ENCODE results near the gene FLYWCH2.
A peak's percentile ranks its signal among the peaks of the same experiment; 100 is the strongest.

FLYWCH2 gene, protein sequence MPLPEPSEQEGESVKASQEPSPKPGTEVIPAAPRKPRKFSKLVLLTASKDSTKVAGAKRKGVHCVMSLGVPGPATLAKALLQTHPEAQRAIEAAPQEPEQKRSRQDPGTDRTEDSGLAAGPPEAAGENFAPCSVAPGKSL

DNA sequence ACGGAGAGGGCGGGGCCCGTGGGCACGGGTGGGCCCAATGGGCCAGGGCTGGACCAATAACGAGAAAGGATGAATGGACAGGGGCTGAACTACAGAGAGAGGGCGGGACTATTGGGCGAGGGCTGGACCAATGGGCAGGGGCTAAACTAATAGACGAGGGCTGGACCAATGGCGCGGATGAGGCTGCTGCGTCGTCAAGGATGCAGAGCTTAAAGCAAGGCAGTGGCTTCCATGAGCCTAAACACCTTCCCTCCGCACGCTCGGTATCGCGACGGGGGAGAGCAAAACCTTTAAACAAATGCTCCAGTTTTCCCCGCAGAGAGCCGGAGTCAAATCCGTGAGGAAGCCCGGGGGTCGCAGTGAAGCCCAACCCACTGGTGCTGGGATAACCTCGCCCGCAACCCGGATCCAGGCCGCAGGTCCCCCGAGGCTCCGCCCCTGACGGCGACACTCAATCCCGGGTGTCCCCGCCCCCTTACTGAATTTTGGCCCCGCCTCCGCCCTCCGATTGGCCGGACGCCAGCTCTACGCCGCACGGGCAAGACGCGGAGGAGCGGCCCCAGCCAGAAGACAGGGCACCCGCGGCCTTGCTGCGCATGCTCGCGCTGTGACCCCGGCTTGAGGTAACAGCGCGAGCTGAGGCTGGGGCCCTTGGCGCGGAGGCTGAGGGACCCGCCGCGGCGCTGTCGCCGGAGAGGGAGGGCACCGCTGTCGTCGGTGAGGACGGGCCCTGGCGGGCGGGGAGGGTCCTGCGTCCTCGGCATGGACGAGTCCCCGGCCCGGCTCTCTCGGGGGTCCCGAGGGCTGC lies at the start of gene FLYWCH2:
FLYWCH2 (plus strand) TSS at position 566 of the 808 bp plus-strand sequence. CDS start 13,235 bp downstream, outside the sequence.
- DNase-seq: peak; percentile 92

- no peak for DNase-seq
These were observed 49.2 kb upstream of the FLYWCH2 start for GRCh38 chr16:2833776-2834175.

DNA sequence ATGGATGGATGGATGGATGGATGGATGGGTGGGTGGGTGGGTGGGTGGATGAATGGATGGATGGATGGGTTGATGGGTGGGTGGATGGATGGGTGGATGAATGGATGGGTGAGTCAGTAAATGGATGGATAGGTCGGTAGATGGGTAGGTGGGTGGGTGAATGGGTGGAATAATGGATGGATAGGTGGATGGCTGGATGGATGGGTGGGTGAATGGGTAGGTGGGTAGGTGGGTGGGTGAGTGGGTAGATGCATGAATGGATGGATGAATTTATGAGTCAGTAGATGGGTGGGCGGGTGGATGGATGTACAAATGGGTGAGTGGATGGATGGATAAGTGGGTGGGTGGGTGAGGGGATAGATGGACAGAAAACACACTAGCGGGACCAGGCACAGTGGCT lies 48.0 kb upstream of the FLYWCH2 start:
- DNase-seq: no peak

GRCh38 chr16:2835638-2836493 lies 47.1 kb upstream of the FLYWCH2 start:
- no peak for DNase-seq

DNA sequence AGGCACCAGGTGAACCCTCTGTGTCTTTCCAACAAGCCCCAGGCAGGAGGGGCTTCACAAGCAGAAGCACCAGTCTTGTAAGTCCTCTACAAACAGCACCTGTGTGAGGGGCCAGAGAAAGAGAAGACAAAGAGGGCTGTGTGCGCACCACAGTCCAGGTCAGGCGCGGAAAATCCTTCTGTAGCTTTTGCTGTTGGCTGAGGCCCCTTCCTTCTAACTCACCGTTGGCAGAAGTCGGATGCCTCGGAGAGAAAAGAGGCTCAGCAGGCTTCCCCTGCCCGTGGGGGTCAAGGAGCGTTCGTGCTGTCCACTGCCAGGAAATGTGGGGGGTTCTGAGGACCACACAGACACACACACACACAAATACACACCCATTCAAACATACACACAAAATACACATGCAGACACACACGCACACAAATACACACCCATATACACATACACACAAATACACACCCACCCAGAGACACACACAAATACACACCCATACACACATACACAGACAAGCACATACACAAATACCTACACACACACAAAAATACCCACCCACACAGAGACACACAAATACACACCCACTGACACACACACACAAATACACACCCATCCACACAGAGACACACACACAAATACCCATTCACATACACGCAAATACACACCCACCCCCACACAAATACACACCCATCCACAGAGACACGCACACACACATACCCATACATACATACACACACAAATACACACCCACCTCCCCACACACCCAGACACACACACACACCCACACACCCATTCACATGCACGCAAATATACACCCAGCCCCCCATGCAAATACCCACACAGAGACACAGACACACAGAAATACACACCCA lies 46.1 kb upstream of the FLYWCH2 start:
- no peak for DNase-seq

- DNase-seq: no peak
These were observed 44.1 kb upstream of the FLYWCH2 start for GRCh38 chr16:2838928-2839327.

DNA sequence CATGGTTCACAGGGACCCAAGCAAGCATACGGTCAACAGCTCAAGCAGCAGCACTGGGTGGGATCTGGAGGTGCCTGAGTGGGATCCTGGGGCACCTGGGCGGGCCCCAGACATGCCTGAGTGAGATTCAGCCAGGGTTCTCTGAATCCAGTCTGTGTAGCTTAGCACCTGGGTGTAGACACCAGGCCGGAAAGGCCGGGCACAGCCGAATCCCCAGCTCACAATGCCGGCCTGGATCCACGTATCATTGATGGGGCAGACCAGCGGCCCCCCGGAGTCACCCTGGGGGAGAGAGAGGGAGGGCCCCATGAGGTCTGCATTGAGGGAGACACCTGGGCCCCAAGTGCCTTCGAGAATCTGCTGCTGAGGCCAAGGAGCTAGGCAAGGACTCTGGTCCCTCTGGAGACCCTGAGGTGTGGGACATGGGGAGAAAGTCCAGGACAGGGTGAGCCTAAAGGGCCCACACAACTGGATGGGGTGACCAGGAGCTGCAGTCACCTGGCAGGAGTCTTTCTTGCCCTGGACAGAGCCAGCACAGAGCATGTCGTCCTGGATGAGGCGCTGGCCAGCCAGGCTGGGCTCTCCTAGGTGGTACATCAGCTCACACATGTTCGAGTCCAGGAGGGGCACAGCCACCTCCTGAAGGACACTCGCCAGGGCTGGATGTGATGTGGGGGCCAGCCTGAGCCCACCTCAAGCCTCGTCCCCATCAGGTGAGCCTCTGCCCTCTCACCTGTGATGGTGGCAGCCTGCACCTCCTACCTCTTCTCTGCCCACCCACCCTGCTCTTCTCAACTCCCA lies 43.2 kb upstream of the FLYWCH2 start:
- no peak for DNase-seq

DNA sequence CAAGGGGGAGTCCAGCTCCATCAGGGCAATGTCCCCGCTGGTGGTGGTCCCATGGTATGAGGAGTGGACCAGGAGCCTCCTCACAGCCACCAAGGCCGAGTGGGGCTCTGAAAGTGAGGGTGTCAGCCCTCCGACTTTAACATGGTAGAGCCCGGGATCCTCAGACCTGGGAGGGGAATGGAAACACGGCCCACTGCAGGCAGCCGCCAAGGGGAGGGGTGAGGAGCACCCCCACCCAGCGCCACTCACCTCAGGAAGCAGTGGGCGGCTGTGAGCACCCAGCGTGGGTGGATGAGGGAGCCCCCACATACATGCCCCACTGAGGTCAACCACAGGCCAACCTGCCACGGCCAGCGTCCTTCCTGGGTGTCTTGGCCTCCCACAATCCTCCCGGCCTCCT lies 42.1 kb upstream of the FLYWCH2 start:
- no peak for DNase-seq

- no peak for DNase-seq
These were observed 41.2 kb upstream of the FLYWCH2 start for GRCh38 chr16:2841606-2842339.

GRCh38 chr16:2842340-2843000 lies 40.5 kb upstream of the FLYWCH2 start:
- no peak for DNase-seq

DNA sequence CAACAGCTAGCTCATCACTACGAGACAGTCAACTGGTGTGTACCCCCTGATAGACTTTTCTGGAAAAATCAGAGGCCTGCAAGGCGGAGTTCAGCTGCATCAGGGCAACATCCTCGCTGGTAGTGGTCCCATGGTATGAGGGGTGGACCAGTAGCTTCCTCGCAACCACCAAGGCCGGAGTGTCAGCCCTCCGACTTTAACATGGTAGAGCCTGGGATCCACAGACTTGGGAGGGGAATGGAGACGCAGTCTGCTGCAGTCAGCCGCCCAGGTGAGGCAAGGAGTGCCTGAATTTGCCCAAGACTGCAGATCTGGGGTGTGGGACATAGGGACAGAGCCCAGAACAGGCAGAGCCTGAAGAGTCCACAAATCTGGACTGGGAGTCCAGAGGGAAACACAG lies 39.5 kb upstream of the FLYWCH2 start:
- no peak for DNase-seq

DNA sequence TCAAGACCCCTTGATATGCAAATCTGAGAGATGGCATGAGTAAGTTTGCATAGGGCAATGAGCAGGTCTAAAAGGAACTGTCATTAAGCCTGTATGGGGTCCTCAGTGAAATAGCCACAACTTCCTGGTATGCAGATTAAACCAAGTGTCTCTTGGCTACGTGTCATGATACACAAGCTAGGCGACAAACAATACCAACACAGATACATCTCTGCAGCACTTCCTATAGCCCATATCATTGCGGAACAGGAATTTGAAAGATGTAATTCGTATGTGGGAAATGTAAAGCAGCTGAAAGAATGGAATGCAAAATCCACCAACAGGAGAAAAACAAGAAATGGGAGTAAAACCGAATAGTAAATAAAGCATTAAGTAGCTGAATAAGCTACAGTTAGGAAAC lies 37.9 kb upstream of the FLYWCH2 start:
- DNase-seq: no peak

DNA sequence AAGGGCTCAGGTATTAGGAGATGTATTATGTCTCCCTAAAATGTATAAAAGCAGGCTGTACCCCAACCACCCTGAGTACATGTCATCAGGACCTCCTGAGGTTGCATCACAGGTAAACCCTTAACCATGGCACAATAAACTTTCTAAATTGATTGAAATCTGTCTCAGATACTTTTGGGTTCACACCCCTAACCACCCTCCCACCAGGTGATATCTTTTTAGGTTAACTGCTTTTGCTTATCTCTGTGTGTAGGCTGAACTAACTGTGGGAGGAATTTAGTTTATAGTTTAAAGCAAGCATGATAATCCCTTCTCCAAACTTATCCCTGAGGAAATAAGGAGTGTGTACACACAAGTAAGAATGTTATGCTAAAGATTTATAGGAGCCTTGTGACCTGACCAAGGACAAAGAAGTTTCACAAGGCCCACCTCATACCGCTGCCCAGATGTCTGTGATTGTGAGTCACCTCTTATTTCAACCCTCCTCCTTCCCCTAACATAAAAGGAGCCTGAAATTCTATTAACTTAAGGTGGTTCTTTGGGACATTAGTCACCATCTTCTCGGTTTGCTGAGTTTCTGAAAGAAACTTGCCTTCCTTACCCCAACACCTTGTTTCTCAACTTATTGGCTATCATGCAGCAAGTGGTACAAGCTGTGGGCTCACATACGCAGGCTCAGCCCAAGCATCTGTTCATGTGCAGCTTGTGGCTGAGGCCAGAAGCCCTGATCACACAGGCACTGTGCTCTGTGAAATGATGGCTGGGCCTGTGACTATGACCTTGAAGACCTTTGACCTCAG lies 36.3 kb upstream of the FLYWCH2 start:
- DNase-seq: no peak

DNA sequence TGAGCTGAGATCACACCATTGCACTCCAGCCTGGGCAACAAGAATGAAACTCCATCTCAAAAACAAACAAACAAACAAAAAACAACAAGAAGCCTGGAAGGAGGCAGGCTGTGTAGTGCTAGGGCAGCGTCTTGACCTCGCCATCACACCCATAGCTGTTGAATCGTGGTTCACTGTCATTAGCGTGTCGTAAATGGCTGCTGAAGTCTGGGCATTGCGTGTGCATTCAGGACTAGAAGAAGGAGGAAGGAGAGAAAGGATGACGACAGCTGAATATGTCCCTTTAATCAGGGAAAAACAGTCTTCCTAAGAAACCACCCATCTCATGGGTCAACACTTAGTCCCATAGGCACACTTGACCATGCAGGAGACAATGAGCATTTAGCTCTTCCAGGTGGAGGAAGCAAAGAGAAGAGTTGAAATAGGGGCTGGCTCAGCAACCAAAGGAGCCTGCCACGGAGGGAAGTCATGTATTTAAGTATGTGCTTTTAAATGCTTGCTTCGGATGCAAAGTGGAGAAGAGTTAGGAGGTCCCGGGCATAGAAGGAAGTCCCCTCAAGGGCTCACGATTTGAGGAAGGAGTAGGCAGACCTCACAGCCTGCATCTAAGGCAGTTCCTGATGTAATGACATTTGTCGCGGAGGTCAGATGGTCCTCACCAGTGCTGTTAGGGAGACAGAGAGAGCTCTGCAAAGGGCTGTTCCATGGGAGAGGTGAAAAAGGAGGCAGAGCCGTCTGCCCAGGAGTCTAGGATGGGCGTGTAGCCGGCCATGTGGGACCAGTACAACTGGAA lies 33.9 kb upstream of the FLYWCH2 start:
- no peak for DNase-seq

DNA sequence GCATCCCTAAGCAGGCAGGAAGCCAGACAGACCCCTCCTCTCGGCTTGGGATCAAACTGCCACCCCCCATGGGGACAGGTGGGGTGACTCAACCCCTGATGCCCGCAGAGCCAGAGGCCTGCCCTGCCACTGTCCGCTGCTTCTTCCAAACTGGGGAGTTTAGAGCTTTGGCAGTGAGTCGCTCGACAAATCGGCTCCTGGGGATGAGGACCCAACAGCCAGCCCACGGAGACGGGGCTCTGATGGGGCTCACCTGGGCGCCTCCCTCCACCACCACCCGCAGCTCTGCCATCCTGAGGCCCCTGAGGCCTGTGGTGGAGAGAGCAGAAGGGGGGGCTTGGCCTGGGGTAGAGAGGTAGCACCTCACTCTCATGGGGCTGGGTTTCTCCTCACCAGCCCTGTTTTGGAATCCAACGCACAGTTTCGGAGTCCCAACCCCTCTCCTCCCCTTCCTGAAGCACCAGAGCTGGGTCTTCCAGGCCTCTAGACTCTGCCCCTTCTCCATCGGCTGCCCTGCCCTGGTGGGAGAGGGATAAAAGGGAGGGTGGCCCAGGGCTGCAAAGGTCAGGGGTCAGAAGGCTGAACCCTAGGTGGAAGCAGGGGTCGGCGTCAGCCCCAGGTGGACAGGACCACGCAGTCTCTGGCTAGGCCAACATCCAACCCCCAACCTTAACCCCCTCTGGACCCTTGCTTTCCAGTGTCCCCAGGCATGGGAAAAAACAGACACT lies 30.8 kb upstream of the FLYWCH2 start:
- no peak for DNase-seq

DNA sequence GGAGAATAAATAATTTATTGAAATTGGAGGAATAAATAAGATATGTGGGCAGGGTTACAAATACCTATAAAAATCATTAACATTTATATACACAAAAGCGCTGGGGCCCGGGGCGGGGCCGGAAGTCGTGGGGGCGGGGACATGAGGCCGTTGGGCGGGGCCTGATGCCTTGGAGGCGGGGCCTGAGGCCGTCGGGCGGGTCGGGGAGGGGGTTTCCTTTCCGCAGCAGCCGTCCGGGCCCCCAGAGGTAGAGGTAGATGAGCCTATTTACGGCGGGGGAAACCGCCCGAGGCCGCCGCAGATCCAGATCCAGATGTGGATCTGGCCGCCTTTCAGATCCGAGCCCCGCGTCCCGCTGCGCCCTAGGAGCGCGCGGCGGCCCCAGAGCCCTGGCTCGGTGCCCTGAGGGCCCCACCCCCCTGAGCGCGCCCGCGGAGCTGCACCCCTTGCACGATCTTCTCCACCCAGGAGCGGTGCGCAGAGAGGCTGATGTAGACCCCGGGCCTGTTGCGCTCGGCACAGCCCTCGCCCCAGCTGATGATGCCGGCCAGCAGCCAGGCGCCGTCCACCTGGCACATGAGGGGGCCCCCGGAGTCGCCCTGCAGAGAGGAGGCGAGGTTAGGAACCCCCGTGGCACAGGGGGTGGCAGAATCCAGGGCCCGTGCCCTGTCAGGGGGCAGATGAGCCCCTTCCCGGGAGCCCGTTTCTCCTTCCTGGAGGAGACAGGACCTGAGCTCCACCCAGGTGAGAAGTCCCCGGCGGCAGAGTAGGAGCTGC lies 30.1 kb upstream of the FLYWCH2 start:
- no peak for DNase-seq

DNA sequence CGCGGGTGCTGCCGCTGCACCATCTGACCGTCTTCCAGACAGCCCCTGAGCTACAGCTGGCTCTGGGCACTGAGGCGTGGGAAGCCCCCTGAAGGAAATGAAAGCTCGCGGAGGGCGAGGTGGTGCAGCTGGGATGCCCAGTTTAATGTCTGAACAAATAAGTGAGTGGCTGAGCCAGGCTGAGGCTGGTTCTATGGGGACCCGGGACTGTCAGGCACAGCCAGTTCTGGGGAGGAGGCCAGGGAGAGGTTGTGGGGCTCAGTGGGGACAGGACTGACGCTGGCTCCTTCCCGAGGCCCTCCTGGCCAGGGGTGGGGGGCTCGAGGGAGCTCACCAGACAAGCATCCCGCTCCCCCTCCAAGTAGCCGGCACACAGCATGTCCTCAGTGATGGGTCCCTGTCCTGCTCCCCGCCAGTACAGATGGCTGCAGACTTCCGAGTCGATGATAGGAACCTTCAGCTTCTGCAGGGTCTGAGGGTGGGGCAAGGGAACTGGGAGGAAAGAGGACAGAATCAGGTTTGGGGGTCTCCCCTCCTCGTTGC lies 29.4 kb upstream of the FLYWCH2 start:
- no peak for DNase-seq
